ENCODE results near the gene PRSS21.

PRSS21 gene

GRCh38 chr16:2816751-2817339, at the start of gene PRSS21:
TSS of gene PRSS21 (plus strand) at chr16:2817237. CDS start at chr16:2817269, 32 bp downstream.
- peak; percentile 88 for ATAC-seq
- DNase-seq: peak; percentile 36 to 63
- no peaks in the 10 kb centered on the region for H3K4me1 Mint-ChIP-seq
- no peaks in the 10 kb centered on the region for H3K9me3 Mint-ChIP-seq
- H3K4me3 Mint-ChIP-seq: peak within 1 kb of the TSS; percentile 65 to 74
- H3K27ac Mint-ChIP-seq: peak within 1 kb of the TSS; percentile 76 to 91
- H3K27me3 Mint-ChIP-seq: no peaks in the 10 kb centered on the region

- H3K27ac Mint-ChIP-seq: peak overlapping the region in 1 of 2 donors; percentile 32
- H3K27me3 Mint-ChIP-seq: no peaks in the 10 kb centered on the region
- H3K4me3 Mint-ChIP-seq: no peak overlapping the region
- no peak for ATAC-seq
- H3K4me1 Mint-ChIP-seq: peaks cover 69% of the 10 kb centered on the region
- no peaks in the 10 kb centered on the region for H3K9me3 Mint-ChIP-seq
- no peak for DNase-seq
Observed at GRCh38 chr16:2767891-2768290, 49.1 kb upstream of the PRSS21 start.

- Mint-ChIP-seq H3K4me3 (no peak overlapping the region), H3K4me1 (peaks cover 71% of the 10 kb centered on the region), H3K9me3 (no peaks in the 10 kb centered on the region), H3K27me3 (no peaks in the 10 kb centered on the region), H3K27ac (peak overlapping the region in 1 of 2 donors; percentile 93)
- DNase-seq (no peak), ATAC-seq (no peak)
Observed at GRCh38 chr16:2768403-2769089, 48.5 kb upstream of the PRSS21 start.

- no peak overlapping the region for H3K4me3 Mint-ChIP-seq
- no peaks in the 10 kb centered on the region for H3K9me3 Mint-ChIP-seq
- peaks cover 74% of the 10 kb centered on the region for H3K4me1 Mint-ChIP-seq
- DNase-seq: no peak
- no peak for ATAC-seq
- no peaks in the 10 kb centered on the region for H3K27me3 Mint-ChIP-seq
- H3K27ac Mint-ChIP-seq: peak overlapping the region in 1 of 2 donors; percentile 93
Observed at GRCh38 chr16:2769100-2769529, 47.9 kb upstream of the PRSS21 start.

GRCh38 chr16:2769675-2770056, 47.4 kb upstream of the PRSS21 start:
- Mint-ChIP-seq H3K9me3 (no peaks in the 10 kb centered on the region), H3K27me3 (no peaks in the 10 kb centered on the region), H3K27ac (peak overlapping the region in 1 of 2 donors; percentile 14), H3K4me1 (peaks cover 79% of the 10 kb centered on the region), H3K4me3 (peak overlapping the region in 1 of 2 donors; percentile 15)
- ATAC-seq: no peak
- DNase-seq: no peak

GRCh38 chr16:2770057-2770951, 46.7 kb upstream of the PRSS21 start:
- Mint-ChIP-seq H3K9me3 (no peaks in the 10 kb centered on the region), H3K4me3 (peak overlapping the region in 1 of 2 donors; percentile 15), H3K4me1 (peaks cover 80% of the 10 kb centered on the region), H3K27me3 (no peaks in the 10 kb centered on the region), H3K27ac (peak overlapping the region; percentile 82 to 84)
- peak; percentile 53 for ATAC-seq
- no peak for DNase-seq

GRCh38 chr16:2771496-2772402, 45.3 kb upstream of the PRSS21 start:
- Mint-ChIP-seq H3K27ac (peak overlapping the region in 1 of 2 donors; percentile 82), H3K27me3 (no peaks in the 10 kb centered on the region), H3K4me1 (peaks cover 81% of the 10 kb centered on the region), H3K4me3 (no peak overlapping the region), H3K9me3 (no peaks in the 10 kb centered on the region)
- ATAC-seq (no peak), DNase-seq (no peak)

- ATAC-seq: no peak
- no peak for DNase-seq
- H3K4me3 Mint-ChIP-seq: no peak overlapping the region
- peaks cover 74% of the 10 kb centered on the region for H3K4me1 Mint-ChIP-seq
- H3K9me3 Mint-ChIP-seq: no peaks in the 10 kb centered on the region
- peak overlapping the region in 1 of 2 donors; percentile 12 for H3K27ac Mint-ChIP-seq
- no peaks in the 10 kb centered on the region for H3K27me3 Mint-ChIP-seq
Observed at GRCh38 chr16:2773188-2773968, 43.7 kb upstream of the PRSS21 start.

GRCh38 chr16:2774161-2774891, 42.7 kb upstream of the PRSS21 start:
- Mint-ChIP-seq H3K9me3 (no peaks in the 10 kb centered on the region), H3K27me3 (no peaks in the 10 kb centered on the region), H3K27ac (no peak overlapping the region), H3K4me3 (no peak overlapping the region), H3K4me1 (peaks cover 75% of the 10 kb centered on the region)
- ATAC-seq (no peak), DNase-seq (no peak)

- ATAC-seq (no peak), DNase-seq (no peak)
- Mint-ChIP-seq H3K4me1 (peaks cover 74% of the 10 kb centered on the region), H3K4me3 (peak overlapping the region in 1 of 2 donors; percentile 96), H3K27ac (no peak overlapping the region), H3K27me3 (no peaks in the 10 kb centered on the region), H3K9me3 (no peaks in the 10 kb centered on the region)
Observed at GRCh38 chr16:2775131-2775716, 41.8 kb upstream of the PRSS21 start.

- peaks cover 67% of the 10 kb centered on the region for H3K4me1 Mint-ChIP-seq
- H3K27me3 Mint-ChIP-seq: no peaks in the 10 kb centered on the region
- H3K4me3 Mint-ChIP-seq: peak overlapping the region; percentile 91 to 96
- ATAC-seq (no peak), DNase-seq (no peak)
- H3K27ac Mint-ChIP-seq: peak overlapping the region; percentile 94 to 96
- H3K9me3 Mint-ChIP-seq: no peaks in the 10 kb centered on the region
Observed at GRCh38 chr16:2775765-2776499, 41.1 kb upstream of the PRSS21 start.

GRCh38 chr16:2776500-2777139, 40.4 kb upstream of the PRSS21 start:
- H3K27ac Mint-ChIP-seq: peak overlapping the region; percentile 94 to 96
- H3K27me3 Mint-ChIP-seq: no peaks in the 10 kb centered on the region
- DNase-seq (peak; percentile 52 to 58), ATAC-seq (peak; percentile 61)
- H3K4me3 Mint-ChIP-seq: peak overlapping the region; percentile 91 to 96
- peaks cover 67% of the 10 kb centered on the region for H3K4me1 Mint-ChIP-seq
- no peaks in the 10 kb centered on the region for H3K9me3 Mint-ChIP-seq
